ENCODE data around the gene TMEM247.

GRCh38 chr2:46451131-46451711 is 28.1 kb upstream of the TMEM247 start:
- TF ChIP-seq CTCF (IDR thresholded peaks at IDR 0.05) (no peak), POLR2A (IDR thresholded peaks at IDR 0.05) (no peak)
